GM21717 (cell line): ENCODE measurements around the gene ANO3.

ENCODE experiments used
- ATAC-seq: cut with Tn5 transposase; IDR thresholded peaks from one replicate; pipeline ENCODE4 v1.9.1; 2021; ENCODE audit warnings: mild to moderate bottlenecking, moderate library complexity; ENCODE audit not compliant: unreplicated experiment

The ANO3 gene

GRCh38 chr11:26353010-26353409, 21.1 kb downstream of the ANO3 start:
- ATAC-seq = no peak

DNA sequence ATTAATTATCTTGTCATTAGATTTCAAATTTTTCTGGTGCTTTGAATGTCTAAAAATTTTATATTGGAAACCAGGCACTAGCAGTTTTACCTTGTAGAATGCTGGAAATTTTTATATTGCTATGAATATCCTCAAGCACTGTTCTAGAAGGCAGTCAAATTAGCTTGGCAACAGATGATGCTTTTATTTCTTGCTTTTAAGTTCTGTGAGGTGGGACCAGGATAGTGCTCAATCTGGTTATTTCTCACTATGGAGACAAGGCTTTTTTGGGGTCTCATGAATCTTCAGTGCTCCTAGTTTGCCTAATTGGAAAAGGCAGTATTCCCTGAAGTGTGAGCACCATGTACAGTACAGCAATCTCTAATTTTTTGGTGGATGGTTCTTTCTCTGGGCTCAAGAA, 27.1 kb downstream of the ANO3 start:
- no peak for ATAC-seq

GRCh38 chr11:26365284-26365683, 33.4 kb downstream of the ANO3 start:
- no peak for ATAC-seq

DNA sequence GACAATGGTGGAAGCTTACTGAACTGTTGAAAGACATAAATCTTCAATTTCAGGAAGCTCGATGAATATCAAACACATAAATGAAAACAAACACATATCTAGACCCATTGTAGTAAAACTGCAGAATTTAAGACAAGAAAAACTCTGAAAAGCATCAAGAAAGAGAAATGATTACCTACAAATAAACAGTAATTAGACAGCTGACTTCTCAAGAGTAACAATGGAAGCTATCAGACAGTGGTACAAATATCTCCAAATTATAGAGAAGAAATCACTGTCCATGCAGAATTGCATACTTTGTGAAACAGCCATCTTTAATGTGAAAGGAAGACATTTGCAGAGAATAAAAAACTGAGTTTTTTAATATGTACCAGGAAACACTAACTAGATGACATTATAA, 45.7 kb downstream of the ANO3 start:
- ATAC-seq = no peak

- ATAC-seq = no peak
Observed at GRCh38 chr11:26399336-26399735, 67.4 kb downstream of the ANO3 start.

DNA sequence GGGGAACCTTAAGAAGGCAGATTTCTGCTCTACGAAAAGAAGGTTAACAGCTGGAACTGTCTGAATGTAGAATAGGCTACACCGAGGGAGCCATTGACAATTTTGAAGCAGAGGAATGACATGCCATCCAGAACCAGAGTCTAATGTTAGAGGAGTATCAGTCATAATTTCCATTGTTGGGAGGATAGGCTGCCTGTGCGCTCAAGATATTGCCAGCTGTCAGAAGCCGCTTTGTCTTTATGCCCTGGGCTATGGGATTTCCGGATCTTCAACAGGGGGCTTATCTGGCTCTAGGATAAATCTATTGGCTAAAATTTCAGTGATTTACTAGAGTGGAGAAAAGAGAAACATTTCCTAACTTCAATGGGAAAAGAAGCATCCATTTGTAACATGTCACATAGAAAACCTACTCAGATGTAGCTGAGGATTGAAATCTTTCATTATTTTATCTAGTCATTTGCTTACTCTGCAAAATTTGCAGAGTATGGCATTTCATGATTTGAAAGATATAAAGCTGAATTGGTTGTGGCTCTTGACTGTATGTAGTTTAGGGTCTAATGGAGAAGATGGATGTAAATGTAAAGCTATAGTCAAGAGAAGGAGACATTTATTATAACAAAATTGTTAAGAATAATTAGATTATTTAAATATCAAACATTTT, 78.9 kb downstream of the ANO3 start:
- ATAC-seq = no peak

DNA sequence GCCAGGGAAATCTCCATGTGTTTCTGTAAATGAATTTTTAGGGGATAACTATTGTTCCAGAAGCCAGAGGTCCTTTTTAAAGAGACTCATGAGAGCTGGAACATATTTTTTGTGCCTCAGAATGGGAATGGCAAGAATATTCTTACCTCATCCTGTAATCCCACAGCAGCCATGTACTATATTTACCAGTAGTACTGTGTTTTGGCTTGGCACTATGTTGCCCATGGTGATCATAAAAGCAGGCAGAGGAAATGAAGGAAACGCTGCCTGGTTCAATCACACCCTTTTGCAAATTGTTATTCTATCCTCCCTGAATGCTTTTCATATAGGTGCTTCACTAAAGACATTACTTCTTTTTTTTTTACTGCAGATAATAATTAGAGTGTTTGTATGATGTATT, 81.0 kb downstream of the ANO3 start:
- ATAC-seq = no peak

DNA sequence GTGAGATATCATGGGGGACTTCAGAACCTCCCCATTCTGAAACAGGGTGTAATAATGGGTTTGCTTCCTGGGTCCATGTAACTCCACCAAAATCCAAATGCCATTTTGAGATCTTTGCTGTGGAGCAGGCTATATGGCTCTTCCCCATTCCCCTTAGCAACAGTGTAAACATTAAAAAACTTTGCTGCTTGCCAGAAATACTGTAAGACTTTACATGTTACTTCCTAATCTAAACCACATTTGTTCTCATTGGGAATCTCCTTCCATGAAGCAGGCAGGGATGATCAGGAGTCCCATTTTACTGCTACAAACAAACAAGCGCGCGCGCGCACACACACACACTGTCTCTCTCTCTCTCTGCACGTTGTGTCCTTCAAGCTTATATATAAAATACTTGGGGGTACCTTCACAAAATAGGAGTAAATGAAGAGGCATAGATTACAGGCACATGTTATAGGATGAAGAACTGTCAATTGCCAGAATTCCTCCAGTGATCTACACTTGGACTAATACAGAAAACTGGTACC, 86.5 kb downstream of the ANO3 start:
- ATAC-seq = no peak

- ATAC-seq = no peak
Observed at GRCh38 chr11:26420331-26420730, 88.4 kb downstream of the ANO3 start.

DNA sequence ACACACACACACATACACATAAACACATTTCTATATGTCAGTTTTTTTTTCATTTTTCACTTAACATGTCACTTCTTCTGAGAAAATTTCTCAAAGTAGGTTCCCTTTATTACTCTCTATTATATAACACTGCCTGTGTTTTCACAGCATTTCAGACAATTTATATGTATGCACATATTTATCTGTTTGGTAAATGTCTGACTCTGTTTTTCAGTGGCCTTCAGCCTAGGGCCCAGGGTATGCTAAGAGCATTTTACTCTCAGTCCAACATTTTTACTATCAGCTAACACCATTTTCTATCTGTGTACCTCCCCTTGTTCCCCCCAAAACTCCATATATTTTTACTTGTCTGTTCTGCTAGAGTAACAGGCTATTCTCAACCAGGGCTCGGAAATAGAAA, 92.3 kb downstream of the ANO3 start:
- ATAC-seq = no peak

DNA sequence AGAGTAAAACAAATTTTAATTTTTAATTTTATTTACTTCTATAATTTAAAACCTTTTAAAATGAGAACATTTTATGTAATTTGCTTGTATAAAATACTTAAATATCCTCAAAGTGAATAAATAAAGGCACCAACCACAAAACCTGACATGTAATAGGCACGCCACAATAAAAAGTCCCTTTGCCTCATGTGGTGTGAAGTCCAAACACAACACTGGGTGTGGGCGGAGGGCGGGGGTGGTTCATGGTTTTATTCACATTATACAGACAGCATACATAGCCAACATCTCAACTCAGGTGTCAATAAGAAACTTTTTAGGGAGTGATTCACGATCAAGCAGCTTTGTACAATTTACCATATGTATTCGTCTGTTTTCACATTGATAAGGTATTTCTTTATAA, 107.9 kb downstream of the ANO3 start:
- no peak for ATAC-seq

DNA sequence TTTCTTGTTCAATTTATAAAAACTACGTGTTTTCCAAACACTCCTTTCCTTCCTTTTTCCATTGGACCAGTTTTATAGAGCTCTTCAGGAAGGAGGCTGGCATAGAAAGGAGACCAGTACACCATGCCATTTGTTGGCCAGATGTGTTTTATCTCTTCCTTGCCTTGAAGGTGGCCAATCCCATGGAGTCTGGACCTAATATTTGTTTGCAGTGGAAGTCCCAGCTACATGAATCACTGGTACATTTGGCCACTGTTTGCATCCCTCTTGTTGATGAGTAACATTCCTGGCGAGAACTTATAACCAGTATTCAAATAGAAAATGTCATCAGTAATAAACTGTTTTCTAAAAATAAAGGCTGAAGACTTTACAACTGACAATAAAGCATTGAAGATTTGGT, 110.2 kb downstream of the ANO3 start:
- ATAC-seq = no peak

DNA sequence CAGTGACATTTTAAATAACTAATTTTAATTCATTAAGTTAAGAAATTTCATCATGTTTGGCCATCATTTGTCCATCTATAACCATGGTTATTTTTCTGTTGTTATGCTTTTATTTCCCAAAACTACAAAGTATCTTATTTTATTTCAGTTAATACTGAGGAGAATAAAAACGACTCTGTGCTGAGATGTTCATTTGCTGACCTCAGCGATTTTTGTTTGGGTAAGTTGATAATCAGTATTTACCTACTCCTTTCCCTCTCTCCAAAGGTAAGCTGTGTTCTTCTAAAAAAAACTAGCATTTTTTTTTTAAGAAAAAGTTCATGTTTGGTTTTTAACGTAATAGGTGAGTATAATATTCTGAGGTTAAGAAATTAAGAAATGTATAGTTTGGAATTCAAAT, 111.7 kb downstream of the ANO3 start:
- ATAC-seq = no peak

DNA sequence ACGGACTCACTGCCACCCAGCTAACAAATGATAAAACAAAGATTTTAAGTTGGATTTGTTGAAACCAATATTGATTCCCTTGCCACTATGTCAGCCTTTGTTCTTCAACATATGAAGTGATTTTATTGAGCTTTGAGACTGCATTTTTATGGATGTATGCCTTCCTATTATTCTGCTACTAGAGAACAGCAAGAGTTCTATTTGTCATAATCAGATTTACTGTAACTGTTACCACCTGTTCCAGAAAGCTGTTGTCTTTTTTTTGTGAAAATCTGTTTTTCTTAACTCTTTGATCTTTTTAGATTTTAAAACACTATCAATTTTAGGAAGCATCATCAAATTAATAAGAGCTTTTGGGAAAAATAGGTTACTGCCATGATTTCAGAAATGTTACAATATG, 125.7 kb downstream of the ANO3 start:
- ATAC-seq = no peak

DNA sequence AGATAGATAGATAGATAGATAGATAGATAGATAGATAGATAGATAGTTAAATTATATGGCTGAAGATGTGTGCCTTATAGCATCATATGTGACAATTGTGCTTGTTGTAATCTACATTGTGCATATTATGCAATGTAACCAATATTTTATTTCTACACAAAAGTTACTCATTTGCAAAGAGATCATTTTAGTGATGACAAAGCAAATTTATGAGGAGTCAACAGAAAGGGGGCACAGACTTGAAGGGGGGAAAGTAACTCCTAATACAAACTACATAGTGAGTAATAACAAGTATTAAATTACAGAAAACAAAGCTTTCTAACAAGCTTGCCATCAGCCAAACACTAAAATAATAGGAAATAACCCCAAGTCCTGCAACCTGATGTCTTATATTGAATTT, 133.3 kb downstream of the ANO3 start:
- no peak for ATAC-seq

- ATAC-seq = no peak
Observed at GRCh38 chr11:26467506-26467905, 135.6 kb downstream of the ANO3 start.

DNA sequence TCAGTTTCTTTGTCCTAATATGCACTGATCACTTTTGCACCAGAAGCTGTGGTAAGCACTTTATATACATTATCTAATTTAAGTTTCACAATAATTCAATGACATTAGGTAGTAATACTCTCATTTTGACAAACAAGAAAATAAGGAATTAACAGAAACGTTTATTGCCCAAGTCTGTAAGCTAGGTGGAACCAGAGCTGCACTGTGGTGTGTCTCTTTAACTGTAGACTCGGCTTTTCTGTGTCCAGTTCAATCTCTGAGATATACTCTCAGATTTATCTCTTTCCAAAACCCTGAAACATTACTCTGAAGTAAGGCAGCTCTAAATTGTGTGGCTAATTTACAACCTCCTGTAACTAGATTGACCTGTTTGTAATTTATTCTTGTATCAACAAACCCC, 139.1 kb downstream of the ANO3 start:
- no peak for ATAC-seq

DNA sequence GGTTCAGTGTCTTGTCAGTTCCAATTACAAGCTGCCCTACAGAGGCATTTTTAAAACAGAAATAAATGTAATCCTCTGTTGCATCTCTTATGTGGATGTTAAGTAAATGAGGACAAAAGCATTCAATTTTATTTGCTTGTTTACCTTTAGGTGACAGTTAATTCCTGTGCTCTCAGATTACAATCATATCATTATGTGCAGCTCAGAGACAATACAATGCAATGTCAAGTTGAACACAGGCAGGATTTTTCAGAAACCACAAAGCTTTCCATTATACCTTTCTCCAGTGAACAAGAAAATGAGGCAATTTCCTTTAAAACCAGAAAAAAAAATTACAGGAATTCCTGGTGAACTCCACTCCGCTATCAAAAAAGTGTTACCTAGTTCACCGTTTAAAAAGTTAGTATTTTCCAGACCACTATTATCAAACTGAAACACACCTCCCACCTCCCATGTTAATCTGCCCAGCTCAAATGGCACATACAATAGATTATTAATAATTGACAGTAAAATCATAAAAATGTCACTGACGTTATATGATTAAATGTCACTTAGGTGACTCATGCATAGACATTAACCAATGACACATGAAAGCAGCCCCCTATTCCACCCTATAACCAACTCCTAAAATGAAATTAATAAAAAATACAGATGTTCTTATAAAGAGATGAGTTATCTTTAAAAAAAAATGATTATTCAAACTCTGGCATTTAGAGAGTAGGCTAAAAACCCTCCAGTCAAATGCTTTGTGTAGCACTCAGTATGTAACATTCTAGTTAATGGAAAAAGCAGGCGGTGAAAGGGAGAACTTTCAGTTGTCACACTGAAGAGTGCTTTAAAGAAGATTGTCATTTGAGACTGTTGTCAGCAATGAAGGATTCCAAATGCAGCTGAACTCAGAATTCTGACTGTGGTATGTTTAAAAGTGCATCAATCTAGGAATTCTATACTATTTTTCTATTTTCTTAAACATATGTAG, 141.6 kb downstream of the ANO3 start:
- ATAC-seq = no peak

- no peak for ATAC-seq
Observed at GRCh38 chr11:26474401-26474800, 142.5 kb downstream of the ANO3 start.

DNA sequence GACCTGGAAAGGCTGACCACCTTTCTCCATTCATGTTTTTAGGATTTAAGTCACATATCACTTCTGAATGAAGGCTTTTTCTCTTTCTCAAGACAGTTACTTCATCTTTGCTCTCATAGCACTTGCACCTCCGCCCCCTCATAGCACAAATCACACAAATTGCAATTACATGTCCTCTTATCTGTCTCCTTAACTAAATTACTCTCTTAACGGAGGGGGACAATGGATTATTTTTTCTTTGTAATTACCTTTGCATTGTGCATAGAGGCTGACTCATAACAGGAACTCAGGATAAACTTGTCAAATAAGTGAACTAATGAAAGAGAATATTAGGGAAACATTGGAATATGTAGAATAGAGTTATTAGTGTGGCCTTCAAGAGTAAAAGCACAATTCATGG, 145.5 kb downstream of the ANO3 start:
- ATAC-seq = no peak

- no peak for ATAC-seq
Observed at GRCh38 chr11:26478710-26479109, 146.8 kb downstream of the ANO3 start.

DNA sequence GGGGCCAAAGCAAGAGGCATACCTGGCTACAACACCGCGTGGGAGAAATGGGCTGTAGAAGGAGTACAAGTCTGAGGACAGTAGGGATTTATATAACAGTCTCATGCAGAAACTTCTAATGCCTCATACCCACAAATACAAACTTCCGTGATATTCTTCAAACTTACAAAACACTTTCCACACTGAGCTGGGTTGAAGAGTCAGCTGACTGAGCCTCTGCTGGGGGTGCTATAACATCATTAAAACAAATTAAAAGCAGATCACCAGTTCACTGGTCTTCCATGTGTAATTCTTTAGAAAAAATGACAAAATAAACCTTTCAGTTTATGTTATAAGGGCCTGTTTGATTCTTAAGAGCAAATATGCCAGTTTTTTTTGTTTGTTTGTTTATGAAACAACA, 148.1 kb downstream of the ANO3 start:
- ATAC-seq = no peak
